ENCODE measurements around the gene GALNT1. TPM values are rescaled to one million over a fixed set of nuclear protein-coding genes. Genes with fewer than 3 reads are reported as not detected.
A peak's percentile ranks its signal among the peaks of the same experiment; 100 is the strongest.

The GALNT1 gene
- 10 to 100 TPM; 27.0 to 37.2 TPM for total RNA-seq

DNA sequence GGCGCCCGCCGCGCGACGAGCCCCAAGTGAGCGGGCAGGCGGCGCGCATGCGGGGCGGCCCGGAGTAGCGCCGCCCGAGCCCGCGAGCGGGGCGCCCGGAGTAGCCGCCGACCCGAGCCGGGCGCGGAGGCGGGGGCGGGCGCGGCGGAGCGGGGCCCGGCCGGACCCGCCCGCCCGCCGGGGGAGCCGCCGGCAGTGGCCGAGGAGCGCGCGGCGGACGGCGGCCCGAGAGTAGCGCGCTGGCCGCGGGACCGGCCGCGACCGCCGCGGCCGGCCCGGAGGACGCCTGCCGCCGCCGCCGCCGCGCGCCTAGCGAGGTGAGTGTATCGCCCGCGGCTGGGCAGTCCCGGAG, at the start of gene GALNT1:
Gene GALNT1, plus strand, starts transcription at position 195 of the 352 bp plus-strand sequence. CDS start 72,923 bp downstream, outside the sequence.
- Histone ChIP-seq H3K4me3 (peak within 1 kb of the TSS; percentile 50 to 80), H3K36me3 (replicated peaks in 1 of 2; ENCODE audit: insufficient read depth in 1 of 2, low read depth in 2 of 2) (no peaks in the 10 kb centered on the region), H3K27ac (peak within 1 kb of the TSS; percentile 88 to 95 (median 94)), H3K27me3 (no peaks in the 10 kb centered on the region), H3K4me1 (peaks cover 14% of the 10 kb centered on the region), H3K9me3 (no peaks in the 10 kb centered on the region)
- DNase-seq: no peak
- no peak for TF ChIP-seq POLR2A (IDR thresholded peaks at IDR 0.05)
- TF ChIP-seq, protein P1, sequence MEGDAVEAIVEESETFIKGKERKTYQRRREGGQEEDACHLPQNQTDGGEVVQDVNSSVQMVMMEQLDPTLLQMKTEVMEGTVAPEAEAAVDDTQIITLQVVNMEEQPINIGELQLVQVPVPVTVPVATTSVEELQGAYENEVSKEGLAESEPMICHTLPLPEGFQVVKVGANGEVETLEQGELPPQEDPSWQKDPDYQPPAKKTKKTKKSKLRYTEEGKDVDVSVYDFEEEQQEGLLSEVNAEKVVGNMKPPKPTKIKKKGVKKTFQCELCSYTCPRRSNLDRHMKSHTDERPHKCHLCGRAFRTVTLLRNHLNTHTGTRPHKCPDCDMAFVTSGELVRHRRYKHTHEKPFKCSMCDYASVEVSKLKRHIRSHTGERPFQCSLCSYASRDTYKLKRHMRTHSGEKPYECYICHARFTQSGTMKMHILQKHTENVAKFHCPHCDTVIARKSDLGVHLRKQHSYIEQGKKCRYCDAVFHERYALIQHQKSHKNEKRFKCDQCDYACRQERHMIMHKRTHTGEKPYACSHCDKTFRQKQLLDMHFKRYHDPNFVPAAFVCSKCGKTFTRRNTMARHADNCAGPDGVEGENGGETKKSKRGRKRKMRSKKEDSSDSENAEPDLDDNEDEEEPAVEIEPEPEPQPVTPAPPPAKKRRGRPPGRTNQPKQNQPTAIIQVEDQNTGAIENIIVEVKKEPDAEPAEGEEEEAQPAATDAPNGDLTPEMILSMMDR (IDR thresholded peaks at IDR 0.05): no peak
- WGBS, 2 donors: 0% methylated on average over 16 of the region's 74 CpGs; no CpG with 5 or more reads in 1 of the 2 donors
- ATAC-seq: peak; percentile 76
- intact Hi-C loops (cut with DNase I): no loop called here

DNA sequence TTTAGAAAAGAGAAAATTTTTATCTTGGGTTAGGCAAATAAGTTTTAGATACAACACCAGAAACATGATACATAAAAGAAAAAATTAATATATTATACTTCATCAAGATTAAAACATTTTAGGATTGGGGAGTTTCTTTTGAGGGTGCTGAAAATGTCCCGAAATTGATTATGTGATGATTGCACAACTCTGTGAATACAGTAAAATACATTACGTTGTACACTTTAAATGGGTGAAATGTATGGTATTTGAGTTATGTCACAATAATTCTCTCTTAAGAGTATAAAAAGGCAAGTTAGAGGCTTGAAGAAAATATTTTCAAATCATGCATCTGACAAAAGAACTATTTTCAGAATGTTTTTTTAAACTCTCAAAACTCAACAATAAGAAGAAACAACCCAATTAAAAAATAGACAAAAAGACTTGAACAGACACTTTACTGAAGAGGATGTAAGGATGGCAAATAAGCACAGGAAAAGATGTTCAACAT, 47.6 kb upstream of the GALNT1 start:
- TF ChIP-seq, protein P1 (IDR thresholded peaks at IDR 0.05): no peak
- TF ChIP-seq POLR2A (IDR thresholded peaks at IDR 0.05): no peak
- no peak overlapping the region for H3K4me3 ChIP-seq
- no peaks in the 10 kb centered on the region for H3K4me1 ChIP-seq
- no peak overlapping the region for H3K27ac ChIP-seq
- intact Hi-C loops (cut with DNase I): no loop called here
- H3K27me3 ChIP-seq: no peaks in the 10 kb centered on the region
- DNase-seq: no peak
- H3K36me3 ChIP-seq (replicated peaks in 1 of 2; ENCODE audit: insufficient read depth in 1 of 2, low read depth in 2 of 2): no peaks in the 10 kb centered on the region
- no peak for ATAC-seq
- WGBS, 2 donors: 73 to 82% methylated on average over 2 of the region's 2 CpGs
- no peaks in the 10 kb centered on the region for H3K9me3 ChIP-seq

DNA sequence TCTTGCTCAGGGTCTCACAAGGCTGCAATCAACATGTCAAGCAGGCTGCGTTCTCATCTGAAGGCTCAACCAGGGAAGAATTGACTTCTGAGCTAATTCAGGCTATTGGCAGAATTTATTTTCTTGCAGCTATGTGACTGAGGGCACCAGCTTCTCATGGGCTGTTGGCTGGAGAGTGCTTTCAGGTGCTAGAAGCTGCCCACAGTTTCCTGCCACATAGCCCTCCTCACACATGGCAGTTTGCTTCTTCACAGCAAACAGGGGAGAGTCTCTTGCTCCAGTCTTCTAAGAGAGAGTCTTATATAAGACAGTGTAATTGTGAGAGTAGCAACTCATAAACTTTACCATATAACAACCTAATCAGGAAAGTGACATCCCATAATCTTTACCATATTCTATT, 46.2 kb upstream of the GALNT1 start:
- intact Hi-C loops (cut with DNase I): no loop called here

DNA sequence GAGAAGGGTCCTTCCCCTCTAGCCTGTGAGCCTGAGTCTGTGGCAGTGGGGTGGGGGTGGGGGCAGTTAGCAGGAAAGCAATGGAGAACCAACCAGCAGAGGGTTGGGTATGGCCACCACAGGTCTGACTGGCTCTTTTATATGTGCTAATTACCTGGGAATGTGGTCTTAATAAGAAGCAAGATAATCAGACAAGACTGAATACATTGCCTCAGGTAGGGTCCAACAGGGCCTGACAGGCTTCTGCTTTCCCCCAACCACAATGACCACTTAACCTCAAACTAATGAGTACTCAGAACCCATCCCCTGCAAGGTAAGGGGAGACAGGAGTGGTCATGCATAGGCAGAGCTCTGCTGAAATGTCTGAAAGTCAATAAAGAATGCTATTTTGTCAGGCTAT, 39.2 kb upstream of the GALNT1 start:
- no peaks in the 10 kb centered on the region for H3K4me1 ChIP-seq
- intact Hi-C loops (cut with DNase I): no loop called here
- H3K4me3 ChIP-seq: no peak overlapping the region
- no peaks in the 10 kb centered on the region for H3K27me3 ChIP-seq
- H3K27ac ChIP-seq: no peak overlapping the region
- no peaks in the 10 kb centered on the region for H3K36me3 ChIP-seq (replicated peaks in 1 of 2; ENCODE audit: insufficient read depth in 1 of 2, low read depth in 2 of 2)
- TF ChIP-seq, protein P1 (IDR thresholded peaks at IDR 0.05): no peak
- no peaks in the 10 kb centered on the region for H3K9me3 ChIP-seq
- ATAC-seq: no peak
- DNase-seq: no peak

More for the DNA sequence above, 46.2 kb upstream of the GALNT1 start:
- 83 to 100% methylated on average over 1 of the region's 1 CpG for WGBS, 2 donors
- ATAC-seq (no peak), DNase-seq (no peak)
- TF ChIP-seq, protein P1 (IDR thresholded peaks at IDR 0.05): no peak
- no peaks in the 10 kb centered on the region for H3K9me3 ChIP-seq
- H3K27me3 ChIP-seq: no peaks in the 10 kb centered on the region
- H3K4me1 ChIP-seq: no peaks in the 10 kb centered on the region
- no peak overlapping the region for H3K27ac ChIP-seq
- no peak overlapping the region for H3K4me3 ChIP-seq
- H3K36me3 ChIP-seq (replicated peaks in 1 of 2; ENCODE audit: insufficient read depth in 1 of 2, low read depth in 2 of 2): no peaks in the 10 kb centered on the region

DNA sequence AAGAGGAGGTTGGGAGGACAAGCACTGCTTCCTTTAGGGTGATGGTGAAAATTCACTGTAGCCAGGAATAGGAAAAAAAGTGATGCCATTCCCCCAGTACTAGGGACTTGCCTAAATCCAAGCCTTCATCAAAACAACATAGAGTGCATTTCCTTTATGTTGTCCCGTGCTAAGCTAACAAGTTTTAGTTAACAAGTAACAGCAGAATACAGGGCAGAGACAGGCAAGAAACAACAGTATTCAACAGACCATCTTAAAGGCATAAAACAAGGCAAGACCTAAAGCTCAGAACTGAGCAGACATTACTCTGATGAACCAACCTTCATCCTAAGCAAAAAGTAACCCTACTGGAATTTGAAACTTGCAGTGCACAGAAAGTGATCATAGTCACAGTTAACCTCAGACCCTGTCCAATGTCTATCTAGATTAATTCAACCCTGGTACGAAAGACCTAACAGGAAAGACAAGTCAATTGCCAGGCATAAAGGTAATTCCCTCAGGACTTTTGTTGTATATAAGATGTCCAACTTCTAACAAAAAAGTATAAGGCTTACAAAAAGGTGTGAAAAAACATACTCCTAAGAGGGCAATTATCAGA, 34.4 kb upstream of the GALNT1 start:
- ATAC-seq (no peak), DNase-seq (no peak)
- Histone ChIP-seq H3K4me3 (no peak overlapping the region), H3K4me1 (no peaks in the 10 kb centered on the region), H3K9me3 (no peaks in the 10 kb centered on the region), H3K27ac (no peak overlapping the region), H3K36me3 (replicated peaks in 1 of 2; ENCODE audit: insufficient read depth in 1 of 2, low read depth in 2 of 2) (no peaks in the 10 kb centered on the region), H3K27me3 (no peaks in the 10 kb centered on the region)
- no peak for TF ChIP-seq POLR2A (IDR thresholded peaks at IDR 0.05)
- TF ChIP-seq, protein P1 (IDR thresholded peaks at IDR 0.05): no peak
- intact Hi-C loops (cut with DNase I): no loop called here
- 69% methylated on average over 2 of the region's 2 CpGs for WGBS, 2 donors
